ENCODE measurements around the gene ZDHHC12.

Gene ZDHHC12

GRCh38 chr9:128762671-128763449 is 38.9 kb upstream of the ZDHHC12 start:
- no peaks in the 10 kb centered on the region for H3K4me1 ChIP-seq (ENCODE audit: control insufficient read depth, insufficient read depth, low read length)
- TF ChIP-seq KLF8 (tag by site-specific recombination; IDR thresholded peaks at IDR 0.05): no peak
- no peak for TF ChIP-seq ZNF76 (tag by site-specific recombination; IDR thresholded peaks at IDR 0.05; ENCODE audit: borderline replicate concordance, low read depth)
- no peak for TF ChIP-seq ZNF280D (tag by site-specific recombination; IDR thresholded peaks at IDR 0.05)
- no peak for TF ChIP-seq HIC1 (tag by site-specific recombination; IDR thresholded peaks at IDR 0.05)
- TF ChIP-seq ZNF426 (tag by site-specific recombination; IDR thresholded peaks at IDR 0.05): no peak
- no peak for TF ChIP-seq ZNF792 (tag by site-specific recombination; IDR thresholded peaks at IDR 0.05)
- no peak for TF ChIP-seq ZNF560 (tag by site-specific recombination; IDR thresholded peaks at IDR 0.05; ENCODE audit: borderline replicate concordance)
- no peak for TF ChIP-seq ZBTB17 (tag by site-specific recombination; IDR thresholded peaks at IDR 0.05)
- TF ChIP-seq INSM2 (tag by site-specific recombination; IDR thresholded peaks at IDR 0.05): no peak
- TF ChIP-seq ZNF830 (tag by site-specific recombination; IDR thresholded peaks at IDR 0.05; ENCODE audit: low read depth): no peak
- no peak for TF ChIP-seq ZNF747 (tag by site-specific recombination; IDR thresholded peaks at IDR 0.05)
- TF ChIP-seq ZNF354C (tag by site-specific recombination; IDR thresholded peaks at IDR 0.05; ENCODE audit: borderline replicate concordance, low read depth): no peak
- TF ChIP-seq ZNF169 (tag by site-specific recombination; IDR thresholded peaks at IDR 0.05): no peak
- TF ChIP-seq ZNF335 (tag by site-specific recombination; conservative IDR thresholded peaks at IDR 0.05): no peak
- no peak for TF ChIP-seq ZNF670 (tag by site-specific recombination; IDR thresholded peaks at IDR 0.05; ENCODE audit: low read depth)
- TF ChIP-seq AEBP2 (tag by site-specific recombination; IDR thresholded peaks at IDR 0.05; ENCODE audit: borderline replicate concordance): no peak
- H3K4me3 ChIP-seq (ENCODE audit: low read depth, low read length): no peak overlapping the region
- ChIA-PET POLR2A (no interaction called here), CTCF (no interaction called here)
- H3K27ac ChIP-seq (ENCODE audit: extremely low read depth, low read depth, low read length): no peak overlapping the region
- H3K36me3 ChIP-seq (ENCODE audit: control insufficient read depth in 2 of 2, insufficient read depth in 1 of 2, low read length in 2 of 2): peaks cover 0 to 9% of the 10 kb centered on the region in 2 experiments; a peak in 1 of 3 replicates
- H3K9me3 ChIP-seq (ENCODE audit: control insufficient read depth, insufficient read depth, low read depth, low read length): no peaks in the 10 kb centered on the region

All from HEK293 (cell line).